GM10248 (cell line): Measurements from ENCODE around the gene OXNAD1.

ENCODE experiments used
- CTCF ChIA-PET: fragments of 300-600 bp; sonication (Branson Sonifier 250); formaldehyde crosslinking; extraction: SDS; loops from one replicate; lab custom pipeline; 2021; ENCODE audit warnings: antibody characterized with exemption; lab: Yijun Ruan, JAX
- POLR2A ChIA-PET: fragments of 350-650 bp; sonication (Branson Sonifier 250); formaldehyde crosslinking; extraction: SDS; loops from one replicate; lab custom pipeline; 2020; ENCODE audit warnings: antibody characterized with exemption; lab: Yijun Ruan, JAX
- DNase-seq: peaks from one replicate; pipeline ENCODE4 v3.0.0; 2012; ENCODE audit errors: extremely low spot score
- TF ChIP-seq, protein P1 (sequence below): IDR thresholded peaks from 2 replicates; pipeline ENCODE4 v1.5.1; 2012; ENCODE audit warnings: mild to moderate bottlenecking, low read depth; ENCODE audit errors: extremely low read depth, missing control alignments, control extremely low read depth

The OXNAD1 gene

DNA sequence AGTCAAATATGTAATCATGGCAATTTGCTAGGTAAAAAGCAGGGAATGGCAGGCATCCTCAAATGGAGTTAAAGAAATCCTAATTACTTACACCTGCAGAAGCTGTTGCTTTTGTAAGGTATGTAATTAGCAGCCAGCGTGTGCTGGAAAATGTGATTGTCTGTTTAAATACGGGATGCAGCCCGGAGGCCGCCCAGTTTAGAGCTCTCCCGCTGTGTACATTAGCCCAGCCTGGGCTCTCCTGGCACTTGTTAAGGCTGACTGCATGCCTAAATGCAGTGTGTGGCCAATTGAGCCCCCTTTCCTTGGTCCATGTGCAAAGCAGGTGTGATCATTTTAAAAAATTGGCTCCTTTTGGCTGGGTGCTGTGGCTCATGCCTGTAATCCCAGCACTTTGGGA, 9.3 kb upstream of the OXNAD1 start:
- DNase-seq, result no peak
- CTCF ChIA-PET, result interaction anchor here (1.2 to 2.8 kb wide), 3 partner anchors 9 to 12 kb away, joined by 4 to 11 read pairs (median 6); partner anchors contain the start of genes DPH3 and OXNAD1
- TF ChIP-seq, protein P1, sequence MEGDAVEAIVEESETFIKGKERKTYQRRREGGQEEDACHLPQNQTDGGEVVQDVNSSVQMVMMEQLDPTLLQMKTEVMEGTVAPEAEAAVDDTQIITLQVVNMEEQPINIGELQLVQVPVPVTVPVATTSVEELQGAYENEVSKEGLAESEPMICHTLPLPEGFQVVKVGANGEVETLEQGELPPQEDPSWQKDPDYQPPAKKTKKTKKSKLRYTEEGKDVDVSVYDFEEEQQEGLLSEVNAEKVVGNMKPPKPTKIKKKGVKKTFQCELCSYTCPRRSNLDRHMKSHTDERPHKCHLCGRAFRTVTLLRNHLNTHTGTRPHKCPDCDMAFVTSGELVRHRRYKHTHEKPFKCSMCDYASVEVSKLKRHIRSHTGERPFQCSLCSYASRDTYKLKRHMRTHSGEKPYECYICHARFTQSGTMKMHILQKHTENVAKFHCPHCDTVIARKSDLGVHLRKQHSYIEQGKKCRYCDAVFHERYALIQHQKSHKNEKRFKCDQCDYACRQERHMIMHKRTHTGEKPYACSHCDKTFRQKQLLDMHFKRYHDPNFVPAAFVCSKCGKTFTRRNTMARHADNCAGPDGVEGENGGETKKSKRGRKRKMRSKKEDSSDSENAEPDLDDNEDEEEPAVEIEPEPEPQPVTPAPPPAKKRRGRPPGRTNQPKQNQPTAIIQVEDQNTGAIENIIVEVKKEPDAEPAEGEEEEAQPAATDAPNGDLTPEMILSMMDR, result no peak
- POLR2A ChIA-PET, result no interaction called here

DNA sequence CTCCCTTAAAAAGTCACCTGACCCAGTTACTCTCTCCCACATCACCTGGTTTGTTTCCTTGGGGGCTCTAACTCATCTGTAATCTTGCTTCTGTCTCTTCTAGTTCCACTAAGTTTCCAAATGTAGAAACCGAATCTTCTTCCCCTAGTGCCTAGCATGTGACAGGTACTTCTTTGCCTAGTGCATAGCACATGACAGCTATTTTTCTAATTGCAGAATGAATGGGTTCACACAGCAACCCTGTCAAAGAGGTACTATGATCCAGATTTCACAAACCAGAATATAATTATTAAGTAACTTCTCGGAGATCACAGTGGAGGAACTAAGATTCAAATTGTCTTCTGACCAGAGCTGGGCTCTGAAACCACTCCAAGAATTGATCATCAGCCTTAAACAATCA, 7.7 kb upstream of the OXNAD1 start:
- POLR2A ChIA-PET, result no interaction called here

DNA sequence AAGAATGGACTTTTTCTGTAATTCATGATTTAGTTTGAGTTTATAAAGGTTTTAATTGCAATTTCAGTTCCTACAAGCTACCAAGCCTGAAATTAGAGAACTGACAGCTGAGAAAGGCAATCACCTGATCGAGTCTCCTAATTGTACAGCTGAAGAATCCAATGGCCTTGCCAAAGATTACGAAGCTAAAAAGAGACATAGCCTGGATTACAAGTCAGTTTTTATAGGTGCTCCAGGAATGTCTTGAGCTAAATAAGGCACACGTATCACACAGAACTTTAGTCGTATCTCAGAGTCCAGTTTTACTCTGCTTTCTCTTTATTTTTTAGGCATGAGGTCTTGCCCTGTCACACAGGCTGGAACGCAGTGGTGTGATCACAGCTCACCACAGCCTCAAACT, 6.8 kb upstream of the OXNAD1 start:
- ChIA-PET CTCF (interaction anchor here (1.1 to 1.9 kb wide), 2 partner anchors 10 kb away, joined by 5 to 11 read pairs; no protein-coding TSS in a partner anchor), POLR2A (no interaction called here)
- TF ChIP-seq, protein P1, result no peak
- no peak for DNase-seq

More for the DNA sequence above, 7.7 kb upstream of the OXNAD1 start:
- TF ChIP-seq, protein P1, result no peak
- CTCF ChIA-PET, result interaction anchor here (0.8 to 1.0 kb wide), 2 partner anchors 12 to 353 kb away, joined by 3 read pairs; no protein-coding TSS in a partner anchor
- DNase-seq, result no peak

DNA sequence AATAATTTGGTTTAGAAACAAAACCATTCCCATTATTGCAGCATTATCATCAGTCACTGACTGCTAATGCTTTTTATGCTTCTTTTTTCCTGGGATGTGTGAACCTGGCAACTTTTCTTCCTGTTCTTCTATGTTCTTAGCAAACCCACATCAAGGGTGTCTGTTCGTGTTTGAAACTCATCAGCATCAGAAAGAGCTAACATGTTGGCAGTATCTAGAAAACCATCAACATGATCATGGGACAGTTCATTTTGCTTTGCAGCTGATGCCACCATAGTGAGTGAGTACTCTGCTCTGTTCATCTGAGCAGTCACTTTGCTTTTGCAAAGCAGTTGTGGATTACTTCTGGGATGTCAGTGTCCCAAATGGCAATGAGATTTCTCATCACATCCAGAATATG, 6.1 kb upstream of the OXNAD1 start:
- TF ChIP-seq, protein P1, result no peak
- ChIA-PET POLR2A (no interaction called here), CTCF (interaction anchor here (1.1 to 1.9 kb wide), 3 partner anchors 7 to 11 kb away, joined by 3 to 11 read pairs (median 5); no protein-coding TSS in a partner anchor)
- DNase-seq, result no peak

DNA sequence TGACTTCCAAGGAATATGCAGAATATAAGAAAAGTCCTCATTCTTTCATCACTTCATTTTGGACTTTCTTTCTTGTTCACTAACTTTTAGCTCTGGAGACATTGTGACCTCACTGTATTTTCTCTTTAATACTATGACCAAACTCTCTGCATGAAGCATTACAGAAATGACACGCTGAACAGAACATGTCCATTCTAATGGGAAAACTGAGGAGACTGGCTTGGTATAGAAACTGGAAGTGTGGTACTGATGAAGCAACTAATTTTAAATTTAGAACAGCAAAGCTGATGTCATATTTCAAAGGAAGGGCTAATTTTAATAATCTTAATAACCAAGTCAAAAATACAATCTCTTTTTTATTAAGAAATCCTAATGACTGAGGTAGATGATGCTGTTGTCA, 5.0 kb upstream of the OXNAD1 start:
- DNase-seq, result no peak
- ChIA-PET POLR2A (no interaction called here), CTCF (interaction anchor here (1.5 kb wide), 2 partner anchors 9 to 503 kb away, joined by 3 read pairs; no protein-coding TSS in a partner anchor)
- TF ChIP-seq, protein P1, result no peak

DNA sequence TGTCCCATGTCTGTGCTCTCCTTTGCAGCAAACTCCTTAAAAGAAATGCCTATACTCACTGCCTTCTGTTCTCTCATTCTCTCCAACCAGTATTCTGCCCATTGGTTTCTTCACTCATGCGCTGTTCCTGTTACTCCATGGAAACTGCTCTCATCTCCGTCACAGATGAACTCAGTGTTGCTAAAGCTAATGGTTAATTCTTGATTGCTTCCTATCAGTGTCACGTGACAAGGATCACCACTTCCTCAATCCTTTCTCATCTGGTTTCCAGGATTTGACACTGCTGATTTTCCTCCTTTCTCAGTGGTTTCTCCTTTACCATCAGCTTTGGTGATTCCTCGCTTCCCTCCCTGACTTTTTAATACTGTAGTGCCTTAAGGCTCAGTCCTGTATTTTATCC, 2.8 kb upstream of the OXNAD1 start:
- ChIA-PET CTCF (interaction anchor here (0.8 kb wide), 1 partner anchor 14 kb away, joined by 3 read pairs; no protein-coding TSS in a partner anchor), POLR2A (no interaction called here)
- TF ChIP-seq, protein P1, result no peak
- DNase-seq, result no peak
